ENCODE data around the gene CNOT1. TPM values are rescaled to one million over a fixed set of nuclear protein-coding genes. Genes with fewer than 3 reads are reported as not detected.
A peak's percentile ranks its signal among the peaks of the same experiment; 100 is the strongest.

Gene CNOT1
- total RNA-seq, 4 donors from 2014 or later = 122 to 257 (median 178) TPM

DNA sequence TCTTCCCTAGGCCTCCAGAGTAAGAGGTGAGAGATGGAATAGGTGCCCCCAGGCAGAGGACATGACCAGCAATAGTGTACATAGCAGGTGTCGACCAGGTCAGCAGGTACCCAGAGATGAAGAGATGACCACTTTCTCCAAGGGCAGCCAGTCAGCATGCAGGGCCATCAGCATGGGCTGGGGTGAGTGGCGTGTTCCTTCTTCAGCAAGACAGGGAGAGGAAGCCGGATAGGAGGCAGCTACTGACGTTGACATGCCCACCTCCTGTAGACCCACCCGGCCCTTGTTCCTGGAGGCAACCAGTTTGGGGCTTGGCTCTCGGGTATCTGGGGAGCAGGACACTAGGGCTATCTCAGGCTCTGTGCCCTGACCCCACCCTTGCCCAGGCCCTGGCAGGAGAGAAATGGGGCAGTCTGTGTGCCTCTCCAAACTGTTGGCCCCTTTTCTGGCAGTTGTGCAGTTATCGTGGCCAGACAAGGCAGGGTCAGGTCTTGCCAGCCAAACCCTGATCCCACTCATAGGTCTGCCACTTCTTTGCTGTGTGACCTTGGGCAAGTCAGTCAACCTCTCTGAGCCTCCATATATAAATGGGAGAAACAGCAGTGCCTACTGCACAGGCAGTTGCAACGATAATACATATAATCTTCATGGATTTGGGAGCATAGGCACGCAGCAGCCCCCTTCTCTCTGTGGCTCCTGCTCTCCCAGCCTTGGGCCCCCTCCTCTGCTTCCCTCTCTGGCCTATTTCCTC lies 131.1 kb downstream of the CNOT1 start:
- intact Hi-C loops (cut with DNase I; ENCODE audit: low total_unique reads) = no loop called here

DNA sequence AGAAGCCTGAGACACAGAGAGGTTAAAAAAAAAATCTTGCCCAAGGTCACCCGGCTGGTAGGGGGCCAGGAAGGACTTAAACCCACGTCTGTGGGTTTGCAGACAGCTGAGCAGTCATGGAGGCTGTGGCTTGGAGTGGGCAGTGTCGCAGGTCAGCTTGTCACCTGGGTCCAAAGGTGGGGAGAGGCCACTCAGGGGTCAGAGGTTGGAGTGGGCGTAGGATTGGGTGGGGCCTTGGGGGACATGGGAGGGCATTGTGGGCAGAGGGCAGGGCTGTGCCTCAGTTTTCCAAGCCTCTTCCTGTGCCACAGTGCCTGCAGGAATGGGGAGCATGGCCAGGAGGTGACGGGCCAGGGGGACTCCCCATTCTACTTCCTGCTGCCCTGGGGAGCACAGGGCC lies 131.7 kb downstream of the CNOT1 start:
- no peak overlapping the region for H3K27ac ChIP-seq
- peaks cover 36% of the 10 kb centered on the region for H3K27me3 ChIP-seq
- intact Hi-C loops (cut with DNase I; ENCODE audit: low total_unique reads) (no loop called here), in situ Hi-C loops (cut with MboI; ENCODE audit: low pct_ligation_motif_present in 1 of 4, low pct_unique_long_range_greater_than_20kb in 1 of 4, low sequenced_read_pairs in 3 of 4) (loop anchor here in 1 of 4 donors (25.0 kb wide), 1 partner anchor 486 kb away; the partner anchor contains the start of genes USB1 and ZNF319)
- no peaks in the 10 kb centered on the region for H3K36me3 ChIP-seq
- TF ChIP-seq POLR2A (IDR thresholded peaks at IDR 0.05) (no peak), EP300 (IDR thresholded peaks at IDR 0.05; ENCODE audit: low read depth) (no peak), POLR2AphosphoS5 (IDR thresholded peaks at IDR 0.05) (no peak)
- TF ChIP-seq, protein P1, sequence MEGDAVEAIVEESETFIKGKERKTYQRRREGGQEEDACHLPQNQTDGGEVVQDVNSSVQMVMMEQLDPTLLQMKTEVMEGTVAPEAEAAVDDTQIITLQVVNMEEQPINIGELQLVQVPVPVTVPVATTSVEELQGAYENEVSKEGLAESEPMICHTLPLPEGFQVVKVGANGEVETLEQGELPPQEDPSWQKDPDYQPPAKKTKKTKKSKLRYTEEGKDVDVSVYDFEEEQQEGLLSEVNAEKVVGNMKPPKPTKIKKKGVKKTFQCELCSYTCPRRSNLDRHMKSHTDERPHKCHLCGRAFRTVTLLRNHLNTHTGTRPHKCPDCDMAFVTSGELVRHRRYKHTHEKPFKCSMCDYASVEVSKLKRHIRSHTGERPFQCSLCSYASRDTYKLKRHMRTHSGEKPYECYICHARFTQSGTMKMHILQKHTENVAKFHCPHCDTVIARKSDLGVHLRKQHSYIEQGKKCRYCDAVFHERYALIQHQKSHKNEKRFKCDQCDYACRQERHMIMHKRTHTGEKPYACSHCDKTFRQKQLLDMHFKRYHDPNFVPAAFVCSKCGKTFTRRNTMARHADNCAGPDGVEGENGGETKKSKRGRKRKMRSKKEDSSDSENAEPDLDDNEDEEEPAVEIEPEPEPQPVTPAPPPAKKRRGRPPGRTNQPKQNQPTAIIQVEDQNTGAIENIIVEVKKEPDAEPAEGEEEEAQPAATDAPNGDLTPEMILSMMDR (IDR thresholded peaks at IDR 0.05) = no peak
- 44% methylated on average over 5 of the region's 5 CpGs; no CpG with 5 or more reads in 1 of the 2 donors for WGBS, 2 donors (ENCODE audit: low coverage in 1 of 2)
- H3K4me3 ChIP-seq = no peak overlapping the region
- H3K4me1 ChIP-seq = peaks cover 9 to 21% (median 12%) of the 10 kb centered on the region in 4 donors
- DNase-seq = no peak
- H3K9me3 ChIP-seq = no peaks in the 10 kb centered on the region

More for the DNA sequence above, 131.1 kb downstream of the CNOT1 start:
- 62% methylated on average over 9 of the region's 9 CpGs; no CpG with 5 or more reads in 1 of the 2 donors for WGBS, 2 donors (ENCODE audit: low coverage in 1 of 2)
- H3K4me3 ChIP-seq = no peak overlapping the region
- in situ Hi-C loops (cut with MboI; ENCODE audit: low pct_ligation_motif_present in 1 of 4, low pct_unique_long_range_greater_than_20kb in 1 of 4, low sequenced_read_pairs in 3 of 4) = loop anchor here in 1 of 4 donors (25.0 kb wide), 1 partner anchor 486 kb away; the partner anchor contains the start of genes USB1 and ZNF319
- no peak for TF ChIP-seq POLR2A (IDR thresholded peaks at IDR 0.05)
- TF ChIP-seq EP300 (IDR thresholded peaks at IDR 0.05; ENCODE audit: low read depth) = no peak
- TF ChIP-seq, protein P1 (IDR thresholded peaks at IDR 0.05) = no peak
- H3K9me3 ChIP-seq = no peaks in the 10 kb centered on the region
- DNase-seq = no peak
- peaks cover 42% of the 10 kb centered on the region for H3K27me3 ChIP-seq
- no peak overlapping the region for H3K27ac ChIP-seq
- peaks cover 9 to 21% (median 12%) of the 10 kb centered on the region in 4 donors for H3K4me1 ChIP-seq
- H3K36me3 ChIP-seq = no peaks in the 10 kb centered on the region

DNA sequence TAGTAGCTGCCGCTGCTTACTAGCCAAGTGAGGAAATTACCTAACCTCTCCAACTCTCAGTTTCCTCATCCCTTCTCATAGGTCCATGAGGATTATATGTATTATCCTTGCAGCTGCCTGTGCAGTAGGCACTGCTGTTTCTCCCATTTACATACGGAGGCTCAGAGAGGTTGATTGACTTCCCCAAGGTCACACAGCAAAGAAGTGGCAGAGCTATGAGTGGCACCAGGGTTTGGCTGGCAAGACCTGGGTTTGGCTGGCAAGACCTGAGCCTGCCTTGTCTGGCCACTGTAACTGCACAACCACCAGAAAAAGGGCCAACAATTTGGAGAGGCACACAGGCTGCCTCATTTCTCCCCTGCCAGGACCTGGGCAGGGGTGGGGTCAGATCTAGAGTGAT lies 132.2 kb downstream of the CNOT1 start:
- intact Hi-C loops (cut with DNase I; ENCODE audit: low total_unique reads) = no loop called here
- DNase-seq = no peak
- peaks cover 32% of the 10 kb centered on the region for H3K27me3 ChIP-seq
- in situ Hi-C loops (cut with MboI; ENCODE audit: low pct_ligation_motif_present in 1 of 4, low pct_unique_long_range_greater_than_20kb in 1 of 4, low sequenced_read_pairs in 3 of 4) = loop anchor here in 1 of 4 donors (25.0 kb wide), 1 partner anchor 485 kb away; the partner anchor contains the start of genes USB1 and ZNF319
- peaks cover 9 to 21% (median 12%) of the 10 kb centered on the region in 4 donors for H3K4me1 ChIP-seq
- no peaks in the 10 kb centered on the region for H3K36me3 ChIP-seq
- H3K9me3 ChIP-seq = no peaks in the 10 kb centered on the region
- no peak for TF ChIP-seq POLR2A (IDR thresholded peaks at IDR 0.05)
- TF ChIP-seq EP300 (IDR thresholded peaks at IDR 0.05; ENCODE audit: low read depth) = no peak
- TF ChIP-seq, protein P1 (IDR thresholded peaks at IDR 0.05) = no peak
- no peak for TF ChIP-seq POLR2AphosphoS5 (IDR thresholded peaks at IDR 0.05)
- WGBS, 2 donors (ENCODE audit: low coverage in 1 of 2) = 72% methylated on average over 2 of the region's 2 CpGs; no CpG with 5 or more reads in 1 of the 2 donors
- no peak overlapping the region for H3K27ac ChIP-seq
- H3K4me3 ChIP-seq = no peak overlapping the region

DNA sequence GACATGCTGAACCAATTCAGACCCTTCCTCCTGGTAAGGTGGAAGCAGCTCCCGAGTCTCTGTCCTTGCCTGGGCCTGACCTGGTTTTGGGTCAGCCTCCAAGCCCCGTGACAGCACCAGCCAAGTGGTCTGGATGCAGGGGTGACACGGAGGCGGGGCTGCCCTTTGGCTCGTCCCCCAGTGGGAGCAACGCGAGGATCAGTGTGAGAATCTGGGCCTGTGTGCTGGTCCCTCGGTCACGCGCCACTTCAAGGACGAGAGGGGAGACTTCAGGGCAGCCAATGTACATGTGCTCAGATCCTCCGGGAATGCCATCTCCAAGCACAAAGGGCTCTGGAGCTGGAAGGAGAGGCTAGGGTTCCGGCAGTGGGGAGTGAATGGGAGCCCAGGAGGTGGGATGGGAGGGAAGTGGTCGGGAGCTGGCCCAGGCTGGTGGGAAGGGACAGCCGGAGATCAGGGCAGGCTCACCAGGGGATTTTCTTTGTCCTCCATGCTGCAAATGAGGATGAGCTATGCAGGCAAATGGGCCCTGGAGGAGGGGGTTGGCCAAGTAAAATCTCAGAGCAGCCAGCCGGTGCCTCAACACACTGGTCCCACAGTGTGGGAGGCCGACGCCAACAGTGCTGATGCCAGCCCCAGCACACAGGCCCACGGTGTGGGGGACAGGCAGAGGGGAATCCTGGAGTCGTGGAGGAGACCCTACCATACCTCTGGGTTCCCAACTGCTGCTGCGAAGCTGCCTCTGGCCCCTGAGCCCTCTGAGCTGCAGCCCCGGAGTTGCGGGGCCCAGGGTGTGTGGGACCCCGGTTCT lies 133.9 kb downstream of the CNOT1 start:
- Histone ChIP-seq H3K4me3 (no peak overlapping the region), H3K27me3 (peaks cover 15% of the 10 kb centered on the region), H3K36me3 (no peaks in the 10 kb centered on the region), H3K27ac (peak overlapping the region in 2 of 4 donors; percentile 16 to 29), H3K4me1 (peaks cover 0 to 10% (median 2%) of the 10 kb centered on the region in 4 donors), H3K9me3 (no peaks in the 10 kb centered on the region)
- in situ Hi-C loops (cut with MboI; ENCODE audit: low pct_ligation_motif_present in 1 of 4, low pct_unique_long_range_greater_than_20kb in 1 of 4, low sequenced_read_pairs in 3 of 4) = loop anchor here in 1 of 4 donors (25.0 kb wide), 1 partner anchor 483 kb away; the partner anchor contains the start of genes USB1 and ZNF319
- no peak for TF ChIP-seq POLR2AphosphoS5 (IDR thresholded peaks at IDR 0.05)
- TF ChIP-seq EP300 (IDR thresholded peaks at IDR 0.05; ENCODE audit: low read depth) = no peak
- TF ChIP-seq, protein P1 (IDR thresholded peaks at IDR 0.05) = no peak
- TF ChIP-seq POLR2A (IDR thresholded peaks at IDR 0.05) = no peak
- 53 to 75% methylated on average over 6 to 24 of the region's 24 CpGs for WGBS, 2 donors (ENCODE audit: low coverage in 1 of 2)
- no peak for DNase-seq
- intact Hi-C loops (cut with DNase I; ENCODE audit: low total_unique reads) = no loop called here

Measured in transverse colon (tissue), 4 donors.